Adrenal gland (tissue), 5 donors: Measurements from ENCODE around the gene FTSJ1.

Experiments
- POLR2A ChIP-seq, 2 donors: fragments of 450-650 bp; IDR thresholded peaks; one replicate each; pipeline ENCODE4 v1.6.1; 2017; ENCODE audit warnings: antibody characterized with exemption in 2 of 2, mild to moderate bottlenecking in 2 of 2, moderate library complexity in 1 of 2
- TF ChIP-seq, protein P1 (sequence below), 6 experiments: fragments of 450-650 bp in 4 of 6; fragments of 200-600 bp in 2 of 6; sonication (generic) in 1 of 6; IDR thresholded peaks; 1 replicate in 5 of 6; 2 replicates in 1 of 6; pipeline versions ENCODE4 v1.5.1 to v1.8.0; 2016 to 2021; ENCODE audit warnings: antibody characterized with exemption in 6 of 6, mild to moderate bottlenecking in 2 of 6, moderate library complexity in 1 of 6
- donor health status: DM: no; HTN: no; CAD: no.

DNA sequence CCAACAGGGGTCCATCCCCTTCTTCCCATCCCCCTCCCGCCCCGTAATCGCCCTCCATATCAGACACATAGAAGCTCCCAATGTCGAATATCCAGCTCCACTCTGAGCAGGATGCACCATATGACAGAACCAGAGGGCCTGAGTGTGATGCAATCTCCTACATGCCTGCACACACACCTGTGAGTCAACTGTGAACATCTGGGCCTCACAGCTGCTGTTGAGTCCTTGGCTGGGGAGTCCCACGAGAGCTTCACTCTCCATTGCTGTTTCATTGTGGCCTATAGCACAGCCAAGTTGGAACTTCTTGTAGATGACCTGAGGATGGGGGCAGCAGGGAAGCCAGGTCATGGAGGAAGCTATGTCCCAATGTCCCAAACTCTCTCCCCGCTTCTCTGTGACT, 14.2 kb upstream of the FTSJ1 start:
- TF ChIP-seq POLR2A (IDR thresholded peaks at IDR 0.05): no peak
- TF ChIP-seq, protein P1, sequence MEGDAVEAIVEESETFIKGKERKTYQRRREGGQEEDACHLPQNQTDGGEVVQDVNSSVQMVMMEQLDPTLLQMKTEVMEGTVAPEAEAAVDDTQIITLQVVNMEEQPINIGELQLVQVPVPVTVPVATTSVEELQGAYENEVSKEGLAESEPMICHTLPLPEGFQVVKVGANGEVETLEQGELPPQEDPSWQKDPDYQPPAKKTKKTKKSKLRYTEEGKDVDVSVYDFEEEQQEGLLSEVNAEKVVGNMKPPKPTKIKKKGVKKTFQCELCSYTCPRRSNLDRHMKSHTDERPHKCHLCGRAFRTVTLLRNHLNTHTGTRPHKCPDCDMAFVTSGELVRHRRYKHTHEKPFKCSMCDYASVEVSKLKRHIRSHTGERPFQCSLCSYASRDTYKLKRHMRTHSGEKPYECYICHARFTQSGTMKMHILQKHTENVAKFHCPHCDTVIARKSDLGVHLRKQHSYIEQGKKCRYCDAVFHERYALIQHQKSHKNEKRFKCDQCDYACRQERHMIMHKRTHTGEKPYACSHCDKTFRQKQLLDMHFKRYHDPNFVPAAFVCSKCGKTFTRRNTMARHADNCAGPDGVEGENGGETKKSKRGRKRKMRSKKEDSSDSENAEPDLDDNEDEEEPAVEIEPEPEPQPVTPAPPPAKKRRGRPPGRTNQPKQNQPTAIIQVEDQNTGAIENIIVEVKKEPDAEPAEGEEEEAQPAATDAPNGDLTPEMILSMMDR (IDR thresholded peaks at IDR 0.05): no peak
